Endodermal cell (in vitro differentiated cells): ENCODE results near the gene DFFB. TPM values are rescaled to one million over a fixed set of nuclear protein-coding genes. Genes with fewer than 3 reads are reported as not detected.

Experiments
- DNase-seq: peaks from one replicate; pipeline ENCODE4 v3.0.0-alpha.2; 2017
- H3K27ac ChIP-seq: 2 replicates; pipeline ENCODE4 v1.5.1; 2013; ENCODE audit warnings: mild to moderate bottlenecking, low read depth, low read length, moderate library complexity
- H3K27me3 ChIP-seq: 2 replicates; pipeline ENCODE4 v1.6.1; 2013; ENCODE audit warnings: mild to moderate bottlenecking, low read length, moderate library complexity; ENCODE audit not compliant: insufficient read depth, control insufficient read depth, poor library complexity, severe bottlenecking
- H3K36me3 ChIP-seq: 2 replicates; pipeline ENCODE4 v1.7.0; 2013; ENCODE audit warnings: mild to moderate bottlenecking, low read length, moderate library complexity; ENCODE audit not compliant: control insufficient read depth, insufficient read depth
- H3K4me1 ChIP-seq: one replicate; pipeline ENCODE4 v1.7.0; 2013; ENCODE audit warnings: low read length; ENCODE audit not compliant: control insufficient read depth, insufficient read depth
- H3K4me3 ChIP-seq: 2 replicates; pipeline ENCODE4 v1.5.1; 2013; ENCODE audit warnings: mild to moderate bottlenecking, low read length, moderate library complexity
- H3K9ac ChIP-seq: 2 replicates; pipeline ENCODE4 v1.6.1; 2013; ENCODE audit warnings: mild to moderate bottlenecking, low read length, moderate library complexity; ENCODE audit not compliant: poor library complexity, severe bottlenecking; ENCODE audit errors: extremely low read depth
- H3K9me3 ChIP-seq: 2 replicates; pipeline ENCODE4 v1.6.1; 2013; ENCODE audit warnings: mild to moderate bottlenecking, low read length, moderate library complexity; ENCODE audit not compliant: control insufficient read depth
- H3K27ac Mint-ChIP-seq: 2 replicates; pipeline ENCODE4 v1.8.0; 2020; ENCODE audit warnings: mixed read lengths
- H3K27me3 Mint-ChIP-seq: 2 replicates; pipeline ENCODE4 v1.8.0; 2021; ENCODE audit warnings: mild to moderate bottlenecking, mixed read lengths; ENCODE audit not compliant: insufficient read depth
- H3K36me3 Mint-ChIP-seq: 2 replicates; pipeline ENCODE4 v1.8.0; 2020; ENCODE audit warnings: low read depth, mixed read lengths
- H3K4me1 Mint-ChIP-seq: 2 replicates; pipeline ENCODE4 v1.8.0; 2020; ENCODE audit warnings: mixed read lengths
- H3K4me3 Mint-ChIP-seq: 2 replicates; pipeline ENCODE4 v1.8.0; 2020; ENCODE audit warnings: mild to moderate bottlenecking, moderate library complexity, mixed read lengths
- H3K9me3 Mint-ChIP-seq: 2 replicates; pipeline ENCODE4 v1.8.0; 2020; ENCODE audit warnings: mild to moderate bottlenecking, mixed read lengths
- WGBS, 2 experiments: methylation state at CpG; one replicate each; pipeline versions ENCODE4 v1.1.5 to v1.1.7; 2013; ENCODE audit warnings: missing lambda C conversion rate in 2 of 2, mixed read lengths in 1 of 2; ENCODE audit not compliant: insufficient coverage in 1 of 2, insufficient read length in 1 of 2; 5-methylcytosine and 5-hydroxymethylcytosine counted together
- total RNA-seq, 2 donors: library from RNA; stranded (reverse); fragmentation: NEBNext Ultra II Directional in 1 of 2; extraction: Animal tissue kit (Norgen Biotek cat#: 25700) in 1 of 2; gene quantifications; 2 replicates in 1 of 2; 3 replicates in 1 of 2; pipeline ENCODE4 v1.2.1, GENCODE V29; 2021
- TF ChIP-seq, protein P1 (sequence below): fragments of 200-600 bp; sonication (generic); conservative IDR thresholded peaks from 2 replicates; pipeline ENCODE4 v1.5.0; 2021; ENCODE audit warnings: antibody characterized with exemption, mild to moderate bottlenecking

DFFB gene
- total RNA-seq, 2 donors from 2014 or later = 7.2 to 7.6 TPM

DNA sequence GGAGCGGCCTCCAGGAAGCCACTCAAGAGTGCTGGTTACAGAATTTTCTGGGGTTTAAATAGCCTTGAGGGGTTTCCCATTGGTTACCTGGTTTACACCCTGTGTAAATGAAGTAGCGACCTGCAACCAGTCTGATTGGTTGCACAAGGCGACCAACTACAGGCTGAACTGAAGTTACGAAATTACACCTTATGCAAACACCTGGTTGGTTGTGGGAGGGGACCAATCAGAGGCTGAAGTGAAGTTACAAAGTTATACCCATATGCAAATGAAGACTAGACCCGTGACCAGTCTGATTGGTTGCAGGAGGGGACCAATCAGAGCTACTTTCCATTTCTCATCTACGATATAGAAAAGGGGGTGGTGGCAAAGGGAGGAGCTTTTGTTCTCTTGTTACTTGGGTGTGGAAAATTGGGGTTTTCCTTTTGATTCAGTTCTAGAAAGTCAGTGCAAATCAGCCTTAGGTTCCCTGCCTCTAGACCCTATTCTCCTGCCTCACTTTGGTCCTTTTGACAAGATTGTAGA, 65.0 kb downstream of the DFFB start:
- H3K9me3 Mint-ChIP-seq = peaks cover 3% of the 10 kb centered on the region
- Histone ChIP-seq H3K4me3 (no peak overlapping the region), H3K27me3 (no peaks in the 10 kb centered on the region), H3K27ac (no peak overlapping the region), H3K9me3 (peaks cover 9% of the 10 kb centered on the region), H3K4me1 (no peaks in the 10 kb centered on the region), H3K9ac (no peak overlapping the region), H3K36me3 (no peaks in the 10 kb centered on the region)
- WGBS, 2 experiments = 90 to 96% methylated on average over 5 to 6 of the region's 6 CpGs
- no peaks in the 10 kb centered on the region for H3K36me3 Mint-ChIP-seq
- no peaks in the 10 kb centered on the region for H3K4me1 Mint-ChIP-seq
- H3K27ac Mint-ChIP-seq = no peak overlapping the region
- no peak for DNase-seq
- TF ChIP-seq, protein P1, sequence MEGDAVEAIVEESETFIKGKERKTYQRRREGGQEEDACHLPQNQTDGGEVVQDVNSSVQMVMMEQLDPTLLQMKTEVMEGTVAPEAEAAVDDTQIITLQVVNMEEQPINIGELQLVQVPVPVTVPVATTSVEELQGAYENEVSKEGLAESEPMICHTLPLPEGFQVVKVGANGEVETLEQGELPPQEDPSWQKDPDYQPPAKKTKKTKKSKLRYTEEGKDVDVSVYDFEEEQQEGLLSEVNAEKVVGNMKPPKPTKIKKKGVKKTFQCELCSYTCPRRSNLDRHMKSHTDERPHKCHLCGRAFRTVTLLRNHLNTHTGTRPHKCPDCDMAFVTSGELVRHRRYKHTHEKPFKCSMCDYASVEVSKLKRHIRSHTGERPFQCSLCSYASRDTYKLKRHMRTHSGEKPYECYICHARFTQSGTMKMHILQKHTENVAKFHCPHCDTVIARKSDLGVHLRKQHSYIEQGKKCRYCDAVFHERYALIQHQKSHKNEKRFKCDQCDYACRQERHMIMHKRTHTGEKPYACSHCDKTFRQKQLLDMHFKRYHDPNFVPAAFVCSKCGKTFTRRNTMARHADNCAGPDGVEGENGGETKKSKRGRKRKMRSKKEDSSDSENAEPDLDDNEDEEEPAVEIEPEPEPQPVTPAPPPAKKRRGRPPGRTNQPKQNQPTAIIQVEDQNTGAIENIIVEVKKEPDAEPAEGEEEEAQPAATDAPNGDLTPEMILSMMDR = no peak
- H3K27me3 Mint-ChIP-seq = no peaks in the 10 kb centered on the region
- no peak overlapping the region for H3K4me3 Mint-ChIP-seq

- Mint-ChIP-seq H3K4me1 (no peaks in the 10 kb centered on the region), H3K27ac (no peak overlapping the region), H3K27me3 (no peaks in the 10 kb centered on the region), H3K4me3 (no peak overlapping the region), H3K9me3 (peaks cover 3% of the 10 kb centered on the region), H3K36me3 (no peaks in the 10 kb centered on the region)
- no peak overlapping the region for H3K4me3 ChIP-seq
- no peak overlapping the region for H3K27ac ChIP-seq
- no peaks in the 10 kb centered on the region for H3K4me1 ChIP-seq
- TF ChIP-seq, protein P1 = no peak
- H3K9me3 ChIP-seq = peaks cover 11% of the 10 kb centered on the region
- H3K27me3 ChIP-seq = no peaks in the 10 kb centered on the region
- H3K36me3 ChIP-seq = no peaks in the 10 kb centered on the region
- 80 to 88% methylated on average over 6 of the region's 6 CpGs for WGBS, 2 experiments
- H3K9ac ChIP-seq = no peak overlapping the region
- DNase-seq = no peak
Measured at GRCh38 chr1:3922851-3923250, 65.6 kb downstream of the DFFB start.

GRCh38 chr1:3923378-3924185, 66.3 kb downstream of the DFFB start:
- H3K36me3 Mint-ChIP-seq = no peaks in the 10 kb centered on the region
- Histone ChIP-seq H3K27ac (no peak overlapping the region), H3K9me3 (peaks cover 11% of the 10 kb centered on the region), H3K27me3 (no peaks in the 10 kb centered on the region), H3K9ac (no peak overlapping the region), H3K4me3 (no peak overlapping the region), H3K36me3 (no peaks in the 10 kb centered on the region), H3K4me1 (no peaks in the 10 kb centered on the region)
- DNase-seq = no peak
- WGBS, 2 experiments = 91 to 93% methylated on average over 15 to 25 of the region's 25 CpGs
- no peaks in the 10 kb centered on the region for H3K27me3 Mint-ChIP-seq
- no peak overlapping the region for H3K27ac Mint-ChIP-seq
- H3K4me3 Mint-ChIP-seq = no peak overlapping the region
- TF ChIP-seq, protein P1 = no peak
- H3K9me3 Mint-ChIP-seq = peaks cover under 1% of the 10 kb centered on the region
- H3K4me1 Mint-ChIP-seq = no peaks in the 10 kb centered on the region
